ENCODE data around the gene ARL4C.

DNA sequence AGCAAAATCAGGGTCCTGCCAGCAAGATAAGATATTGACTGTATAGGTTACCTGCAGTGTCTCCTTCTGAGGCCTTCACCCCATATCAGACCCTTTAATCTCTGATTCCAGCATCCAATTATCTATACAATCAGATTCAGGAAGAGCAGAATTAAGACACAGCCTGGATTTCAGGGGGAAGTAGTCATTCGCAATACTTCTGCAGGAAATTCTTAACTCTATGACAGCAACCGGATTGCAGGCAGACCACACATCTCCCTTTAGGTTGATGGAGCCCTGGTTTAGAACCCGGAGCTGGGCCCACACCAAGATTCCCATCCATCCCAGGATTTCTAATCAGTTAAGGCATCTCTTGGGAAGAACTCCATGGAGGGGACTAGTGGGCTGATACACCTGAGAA, 9.5 kb downstream of the ARL4C start:
- no peak for TF ChIP-seq EZH2phosphoT487 (IDR thresholded peaks at IDR 0.05; ENCODE audit: unreplicated experiment)
- no peak for TF ChIP-seq CTCF (conservative IDR thresholded peaks at IDR 0.05; ENCODE audit: low read depth in 2 of 2)
- no peak for TF ChIP-seq EZH2 (IDR thresholded peaks at IDR 0.05; ENCODE audit: low read depth, unreplicated experiment)
- no peak for TF ChIP-seq POLR2AphosphoS5 (IDR thresholded peaks at IDR 0.05; ENCODE audit: low read depth)
- no peak for TF ChIP-seq ETS1 (IDR thresholded peaks at IDR 0.05)
- TF ChIP-seq ZNF114 (CRISPR knock-in tag; IDR thresholded peaks at IDR 0.05) = no peak
- TF ChIP-seq CREB1 (CRISPR knock-in tag; IDR thresholded peaks at IDR 0.05; ENCODE audit: low read depth) = no peak
- no peak for TF ChIP-seq JUNB (IDR thresholded peaks at IDR 0.05; ENCODE audit: unreplicated experiment)
- TF ChIP-seq REST (IDR thresholded peaks at IDR 0.05; ENCODE audit: unreplicated experiment) = no peak
- no peak for TF ChIP-seq STAT1 (IDR thresholded peaks at IDR 0.05; ENCODE audit: unreplicated experiment)

Data from GM23338 (cell line).